T-helper 22 cell (primary cell): ENCODE measurements around the gene SPINK7.

Experiments
- DNase-seq: peaks from one replicate; pipeline ENCODE4 v3.0.0-alpha.2; 2020; ENCODE audit warnings: low read depth

SPINK7 gene

DNA sequence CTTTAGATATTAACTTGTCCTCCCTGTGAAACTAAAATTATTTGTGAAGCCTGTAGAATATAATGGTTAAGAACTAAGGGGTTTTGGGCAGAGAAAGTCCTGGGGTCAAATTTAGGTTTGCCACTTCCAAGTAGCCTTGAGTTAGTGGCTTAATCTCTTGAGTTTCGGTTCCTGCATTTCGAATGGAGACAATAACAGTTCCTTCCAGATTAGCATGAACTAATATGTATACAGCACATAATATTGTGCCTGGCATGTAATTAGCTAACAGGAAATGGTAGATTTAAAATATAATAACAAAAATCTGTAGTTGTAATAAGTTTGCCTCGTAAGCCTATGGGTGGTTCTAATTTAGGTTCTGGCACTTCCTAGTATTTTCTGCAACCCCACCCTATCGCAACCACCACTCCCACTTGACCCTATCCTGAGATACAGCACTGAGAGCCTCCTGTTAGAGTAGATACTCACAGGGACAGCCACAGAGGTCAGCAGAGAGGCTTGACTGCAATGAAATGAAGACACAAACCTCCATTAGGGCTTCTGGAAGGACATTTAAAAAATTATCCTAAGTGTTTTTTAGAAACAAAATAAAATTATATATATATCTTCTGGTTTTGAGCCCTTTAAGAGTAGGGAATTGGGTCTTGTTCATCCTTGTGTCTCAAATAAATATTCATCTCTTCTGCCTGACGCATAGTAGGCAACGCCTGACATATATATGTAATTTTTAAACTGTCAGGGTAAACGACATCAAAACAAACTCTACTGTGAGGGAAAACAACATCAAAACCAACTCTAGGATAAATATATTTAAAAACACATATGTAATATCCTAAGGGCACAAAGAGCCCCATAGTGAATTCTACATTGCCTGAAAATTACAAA, 31.6 kb downstream of the SPINK7 start:
- DNase-seq: no peak

DNA sequence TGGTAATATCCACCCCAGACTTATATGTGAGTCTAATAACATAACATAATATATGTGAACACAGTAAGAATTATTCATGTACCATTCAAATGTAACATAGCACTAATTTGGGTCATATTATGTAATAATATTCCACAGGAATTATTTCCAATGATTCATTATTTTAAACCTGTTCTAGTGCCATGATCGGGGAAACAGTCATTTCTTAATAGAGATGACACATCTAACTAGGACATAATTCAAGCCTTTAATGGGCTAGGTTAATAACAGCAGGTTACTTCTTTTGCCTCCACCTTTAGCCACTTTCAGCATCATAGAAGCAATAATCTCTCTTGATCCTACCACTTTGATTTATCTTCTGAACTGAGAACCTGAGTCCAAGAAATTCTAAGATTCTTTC, 35.5 kb downstream of the SPINK7 start:
- no peak for DNase-seq

DNA sequence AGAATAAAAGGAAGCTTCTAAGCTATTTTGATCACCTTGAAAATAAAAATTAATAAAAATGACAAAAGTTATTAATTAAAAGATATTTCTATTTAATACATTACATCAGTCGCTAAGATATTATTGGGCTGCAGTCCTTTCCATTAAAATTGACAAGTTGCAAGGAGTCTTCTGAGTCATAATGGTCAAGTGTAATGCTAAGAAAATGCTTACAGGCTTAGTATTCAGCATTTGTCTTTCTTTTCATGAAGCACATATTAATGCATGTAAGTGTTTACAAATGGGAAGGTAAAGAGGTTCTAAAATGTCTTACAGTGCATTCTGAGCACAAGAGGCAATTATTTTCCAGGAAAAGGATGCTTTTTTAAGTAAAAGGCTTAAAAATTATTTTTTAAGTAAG, 40.5 kb downstream of the SPINK7 start:
- DNase-seq: no peak

- DNase-seq: no peak
Measured at GRCh38 chr5:148353634-148354033, 41.4 kb downstream of the SPINK7 start.

DNA sequence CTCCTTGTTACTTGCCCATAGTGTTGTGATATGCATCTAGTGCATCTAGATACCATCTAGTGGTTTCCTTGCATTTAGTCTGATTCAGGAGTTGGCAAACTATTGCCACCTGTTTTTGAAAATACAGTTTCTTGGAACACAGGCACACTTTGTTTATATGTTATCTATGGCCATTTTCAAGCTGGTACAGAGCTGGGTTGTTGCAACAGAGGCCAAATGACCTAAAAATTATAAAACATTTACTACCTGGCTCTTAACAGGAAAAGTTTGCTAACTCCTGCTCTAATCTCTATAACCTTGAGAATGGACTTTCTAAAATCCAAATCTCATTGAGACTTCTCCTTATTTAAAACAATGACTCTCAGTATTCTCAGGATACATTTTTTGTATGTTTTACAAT, 52.1 kb downstream of the SPINK7 start:
- DNase-seq: no peak
